H9 (cell line): ENCODE data around the gene SYT11. TPM values are rescaled to one million over a fixed set of nuclear protein-coding genes. Genes with fewer than 3 reads are reported as not detected.

Experiments
- DNase-seq: peaks from one replicate; pipeline ENCODE4 v3.0.0-alpha.2; 2017
- H2AFZ ChIP-seq: one replicate; pipeline ENCODE4 v1.6.1; 2013; ENCODE audit warnings: mild to moderate bottlenecking, low read length, control low read depth, moderate library complexity
- H2AK5ac ChIP-seq: 2 replicates; pipeline ENCODE4 v1.6.1; 2013; ENCODE audit warnings: low read length, control low read depth, mixed read lengths; ENCODE audit not compliant: insufficient read length
- H2BK120ac ChIP-seq: one replicate; pipeline ENCODE4 v1.6.1; 2013; ENCODE audit warnings: low read depth, mild to moderate bottlenecking, low read length, control low read depth, inconsistent platforms; ENCODE audit not compliant: poor library complexity, severe bottlenecking
- H2BK12ac ChIP-seq: 2 replicates; pipeline ENCODE4 v1.6.1; 2013; ENCODE audit warnings: low read length, control low read depth, mixed read lengths, low read depth; ENCODE audit not compliant: insufficient read length
- H2BK15ac ChIP-seq: 2 replicates; pipeline ENCODE4 v1.6.1; 2013; ENCODE audit warnings: low read depth, low read length, control low read depth
- H2BK20ac ChIP-seq: one replicate; pipeline ENCODE4 v1.6.1; 2013; ENCODE audit warnings: low read depth, mild to moderate bottlenecking, low read length, control low read depth, inconsistent platforms; ENCODE audit not compliant: poor library complexity, severe bottlenecking
- H2BK5ac ChIP-seq: 2 replicates; pipeline ENCODE4 v1.6.1; 2013; ENCODE audit warnings: low read length, control low read depth, mixed read lengths; ENCODE audit not compliant: insufficient read length
- H3K14ac ChIP-seq: 2 replicates; pipeline ENCODE4 v1.6.1; 2013; ENCODE audit warnings: low read length, control low read depth; ENCODE audit not compliant: insufficient read depth
- H3K18ac ChIP-seq: 2 replicates; pipeline ENCODE4 v1.6.1; 2013; ENCODE audit warnings: low read depth, mild to moderate bottlenecking, mixed read lengths, low read length, control low read depth; ENCODE audit not compliant: insufficient read length
- H3K23ac ChIP-seq: 2 replicates; pipeline ENCODE4 v1.6.1; 2013; ENCODE audit warnings: low read length, control low read depth, mixed read lengths, low read depth; ENCODE audit not compliant: insufficient read length
- H3K23me2 ChIP-seq: 2 replicates; pipeline ENCODE4 v1.6.1; 2013; ENCODE audit warnings: low read depth, mild to moderate bottlenecking, mixed read lengths, low read length, control low read depth; ENCODE audit not compliant: insufficient read length, poor library complexity, severe bottlenecking
- H3K27ac ChIP-seq: 2 replicates; pipeline ENCODE4 v1.5.1; 2013; ENCODE audit warnings: low read length, control low read depth, mixed read lengths, low read depth; ENCODE audit not compliant: insufficient read length
- H3K27me3 ChIP-seq: 2 replicates; pipeline ENCODE4 v1.6.1; 2013; ENCODE audit warnings: low read length, control low read depth, inconsistent platforms; ENCODE audit not compliant: insufficient read depth
- H3K4ac ChIP-seq: 2 replicates; pipeline ENCODE4 v1.6.1; 2013; ENCODE audit warnings: low read depth, mild to moderate bottlenecking, control low read depth, inconsistent platforms, low read length, moderate library complexity
- H3K4me1 ChIP-seq: 2 replicates; pipeline ENCODE4 v1.6.1; 2013; ENCODE audit warnings: low read length, control low read depth, inconsistent platforms; ENCODE audit not compliant: insufficient read depth
- H3K4me2 ChIP-seq: 2 replicates; pipeline ENCODE4 v1.6.1; 2013; ENCODE audit warnings: low read length, control low read depth, mixed read lengths; ENCODE audit not compliant: insufficient read length, insufficient read depth
- H3K56ac ChIP-seq: 2 replicates; pipeline ENCODE4 v1.6.1; 2013; ENCODE audit warnings: low read depth, mild to moderate bottlenecking, mixed read lengths, low read length, control low read depth; ENCODE audit not compliant: insufficient read length
- H3K79me1 ChIP-seq: 2 replicates; pipeline ENCODE4 v1.6.1; 2013; ENCODE audit warnings: low read depth, mild to moderate bottlenecking, moderate library complexity, low read length, control low read depth, inconsistent platforms; ENCODE audit not compliant: insufficient read depth, poor library complexity, severe bottlenecking
- H3K79me2 ChIP-seq: 2 replicates; pipeline ENCODE4 v1.6.1; 2013; ENCODE audit warnings: low read length, control low read depth, inconsistent platforms; ENCODE audit not compliant: insufficient read depth
- H3K9ac ChIP-seq: 2 replicates; pipeline ENCODE4 v1.6.1; 2013; ENCODE audit warnings: low read length, control low read depth, mixed read lengths; ENCODE audit not compliant: insufficient read length; ENCODE audit errors: extremely low read depth
- H3K9me3 ChIP-seq: one replicate; pipeline ENCODE4 v1.6.1; 2013; ENCODE audit warnings: low read depth, low read length, inconsistent platforms; ENCODE audit not compliant: control insufficient read depth
- H3T11ph ChIP-seq: one replicate; pipeline ENCODE4 v1.6.1; 2013; ENCODE audit warnings: mild to moderate bottlenecking, low read length, control low read depth, inconsistent platforms
- H4K20me1 ChIP-seq: one replicate; pipeline ENCODE4 v1.6.1; 2013; ENCODE audit not compliant: control insufficient read depth, insufficient read length, insufficient read depth
- H4K5ac ChIP-seq: 2 replicates; pipeline ENCODE4 v1.6.1; 2013; ENCODE audit warnings: low read depth, mild to moderate bottlenecking, mixed read lengths, low read length, control low read depth; ENCODE audit not compliant: insufficient read length
- H4K8ac ChIP-seq: replicated peaks from 2 replicates; pipeline ENCODE4 v1.6.1; 2013; ENCODE audit warnings: low read length, control low read depth, mixed read lengths, low read depth; ENCODE audit not compliant: insufficient read length
- H4K91ac ChIP-seq: 2 replicates; pipeline ENCODE4 v1.6.1; 2013; ENCODE audit warnings: low read depth, mild to moderate bottlenecking, moderate library complexity, mixed read lengths, low read length, control low read depth; ENCODE audit not compliant: insufficient read length
- H3K27ac Mint-ChIP-seq, 3 experiments: 2 replicates in 2 of 3; 3 replicates in 1 of 3; pipeline ENCODE4 v1.8.0; 2020 to 2021; ENCODE audit warnings: mixed read lengths in 3 of 3, mild to moderate bottlenecking in 1 of 3, moderate library complexity in 1 of 3
- H3K27me3 Mint-ChIP-seq: 2 replicates; pipeline ENCODE4 v1.8.0; 2021; ENCODE audit warnings: low read depth, mild to moderate bottlenecking, moderate library complexity, mixed read lengths
- H3K36me3 Mint-ChIP-seq, 3 experiments: 2 replicates in 2 of 3; 3 replicates in 1 of 3; pipeline ENCODE4 v1.8.0; 2020 to 2021; ENCODE audit warnings: low read depth in 3 of 3, mixed read lengths in 3 of 3; ENCODE audit not compliant: insufficient read depth in 1 of 3
- H3K4me1 Mint-ChIP-seq, 2 experiments: 2 replicates each; pipeline ENCODE4 v1.8.0; 2020; ENCODE audit warnings: mixed read lengths in 2 of 2
- H3K4me3 Mint-ChIP-seq, 2 experiments: 2 replicates in 1 of 2; 3 replicates in 1 of 2; pipeline ENCODE4 v1.8.0; 2020 to 2021; ENCODE audit warnings: mild to moderate bottlenecking in 2 of 2, mixed read lengths in 2 of 2, moderate library complexity in 1 of 2
- H3K9me3 Mint-ChIP-seq, 2 experiments: 2 replicates in 1 of 2; 3 replicates in 1 of 2; pipeline ENCODE4 v1.8.0; 2020; ENCODE audit warnings: mild to moderate bottlenecking in 2 of 2, mixed read lengths in 2 of 2, moderate library complexity in 1 of 2
- CTCF ChIP-seq: fragments of 200-600 bp; sonication (generic); conservative IDR thresholded peaks from 3 replicates; pipeline ENCODE4 v1.8.0; 2021; ENCODE audit warnings: antibody characterized with exemption, mild to moderate bottlenecking
- WGBS: extraction: QIAGEN DNeasy Blood & Tissue Kit; methylation state at CpG from one replicate; pipeline ENCODE4 v1.1.7; 2013; ENCODE audit warnings: missing lambda C conversion rate, low lambda C conversion rate, mixed read lengths; ENCODE audit not compliant: insufficient read length; ENCODE audit errors: extremely low coverage; 5-methylcytosine and 5-hydroxymethylcytosine counted together
- total RNA-seq: library from RNA; stranded (reverse); gene quantifications from 2 replicates; pipeline ENCODE4 v1.2.1, GENCODE V29; 2021

SYT11 gene
- total RNA-seq, 1 experiment from 2014 or later: 0.28 TPM

GRCh38 chr1:155912056-155912536 lies 52.7 kb downstream of the SYT11 start:
- H3K14ac ChIP-seq: no peak overlapping the region
- no peak overlapping the region for H2BK20ac ChIP-seq
- H4K8ac ChIP-seq: no peak overlapping the region
- H3K9ac ChIP-seq: no peak overlapping the region
- no peak overlapping the region for H3K27ac ChIP-seq
- H2BK120ac ChIP-seq: no peak overlapping the region
- no peak overlapping the region for H4K5ac ChIP-seq
- peak; percentile 43 for DNase-seq
- no peak overlapping the region for H2AFZ ChIP-seq
- peak overlapping the region; percentile 96 to 97; a peak in 4 of 5 replicates for H3K4me3 Mint-ChIP-seq
- TF ChIP-seq CTCF: no peak
- no peak overlapping the region for H2AK5ac ChIP-seq
- no CpG with 5 or more reads among the region's 11 CpGs for WGBS
- H3K27ac Mint-ChIP-seq: peak overlapping the region in 2 of 3 experiments; percentile 96 to 98; a peak in 4 of 7 replicates
- no peaks in the 10 kb centered on the region for H3K4me1 ChIP-seq
- no peak overlapping the region for H3K4me2 ChIP-seq
- no peaks in the 10 kb centered on the region for H3K79me1 ChIP-seq
- H2BK5ac ChIP-seq: no peak overlapping the region
- H3K27me3 ChIP-seq: no peaks in the 10 kb centered on the region; the same call in 1 of the 2 replicates
- no peak overlapping the region for H3K18ac ChIP-seq
- no peak overlapping the region for H4K91ac ChIP-seq
- no peaks in the 10 kb centered on the region for H3K27me3 Mint-ChIP-seq
- peaks cover 17% of the 10 kb centered on the region in 2 experiments for H3K4me1 Mint-ChIP-seq
- no peaks in the 10 kb centered on the region for H4K20me1 ChIP-seq
- no peaks in the 10 kb centered on the region for H3K9me3 Mint-ChIP-seq
- no peaks in the 10 kb centered on the region for H3K79me2 ChIP-seq
- no peak overlapping the region for H3T11ph ChIP-seq
- no peak overlapping the region for H3K56ac ChIP-seq
- H2BK15ac ChIP-seq: no peak overlapping the region
- peaks cover 26 to 77% (median 74%) of the 10 kb centered on the region in 3 experiments; a peak in 6 of 7 replicates for H3K36me3 Mint-ChIP-seq
- H3K23ac ChIP-seq: no peak overlapping the region
- H3K9me3 ChIP-seq: no peaks in the 10 kb centered on the region
- H3K4ac ChIP-seq: no peak overlapping the region
- peaks cover 6% of the 10 kb centered on the region for H3K23me2 ChIP-seq
- no peak overlapping the region for H2BK12ac ChIP-seq
